Muscle layer of duodenum (tissue), 2 donors: ENCODE measurements around the gene GEMIN5.
"Not testable (repeated sequence)": the region's sequence is repeated elsewhere in the genome, so short reads cannot be mapped to it uniquely, and the experiment has no call there.

Experiments
- H3K27ac ChIP-seq: one replicate; pipeline ENCODE4 v1.7.0; 2013; ENCODE audit warnings: mild to moderate bottlenecking, low read length
- H3K27me3 ChIP-seq: one replicate; pipeline ENCODE4 v1.7.0; 2013; ENCODE audit warnings: low read depth, mild to moderate bottlenecking, control low read depth, low read length
- H3K36me3 ChIP-seq, 2 donors: one replicate each; pipeline ENCODE4 v1.7.0; 2013; ENCODE audit warnings: low read length in 2 of 2, control low read depth in 1 of 2, mild to moderate bottlenecking in 1 of 2; ENCODE audit not compliant: insufficient read depth in 2 of 2, control insufficient read depth in 1 of 2
- H3K4me1 ChIP-seq, 2 donors: one replicate each; pipeline ENCODE4 v1.7.0; 2013; ENCODE audit warnings: low read length in 2 of 2, mild to moderate bottlenecking in 2 of 2, control low read depth in 1 of 2, moderate library complexity in 1 of 2; ENCODE audit not compliant: insufficient read depth in 2 of 2, control insufficient read depth in 1 of 2
- H3K4me3 ChIP-seq, 2 donors: one replicate each; pipeline ENCODE4 v1.7.0; 2013; ENCODE audit warnings: low read length in 2 of 2, low read depth in 1 of 2, mild to moderate bottlenecking in 1 of 2
- H3K9me3 ChIP-seq, 2 donors: one replicate each; pipeline ENCODE4 v1.7.0; 2013; ENCODE audit warnings: low read length in 2 of 2, control low read depth in 1 of 2, mild to moderate bottlenecking in 1 of 2; ENCODE audit not compliant: control insufficient read depth in 1 of 2
- donor health status: healthy.

The GEMIN5 gene

GRCh38 chr5:154940772-154941620, 3.0 kb upstream of the GEMIN5 start, which contains the start of gene MRPL22:
Gene MRPL22 (plus strand): TSS chr5:154941073. CDS start chr5:154941111, 38 bp downstream.
- H3K4me3 ChIP-seq: peak within 1 kb of the TSS; percentile 81 to 99
- H3K27ac ChIP-seq: peak within 1 kb of the TSS; percentile 88
- H3K27me3 ChIP-seq: no peaks in the 10 kb centered on the region
- no peaks in the 10 kb centered on the region for H3K9me3 ChIP-seq
- peaks cover 23 to 33% of the 10 kb centered on the region in 2 donors for H3K4me1 ChIP-seq
- H3K36me3 ChIP-seq: no peaks in the 10 kb centered on the region

GRCh38 chr5:154940375-154940771, 2.4 kb upstream of the GEMIN5 start:
- Histone ChIP-seq H3K4me1 (peaks cover 20 to 31% of the 10 kb centered on the region in 2 donors), H3K27me3 (no peaks in the 10 kb centered on the region), H3K9me3 (no peaks in the 10 kb centered on the region), H3K36me3 (peaks cover 3 to 5% of the 10 kb centered on the region in 2 donors), H3K27ac (peak overlapping the region; percentile 88), H3K4me3 (peak overlapping the region; percentile 81 to 99)

GRCh38 chr5:154939387-154939786, 1.4 kb upstream of the GEMIN5 start:
- H3K27ac ChIP-seq, H3K4me3 ChIP-seq, H3K27me3 ChIP-seq, H3K9me3 ChIP-seq: not testable (repeated sequence)
- H3K36me3 ChIP-seq: peaks cover 13 to 14% of the 10 kb centered on the region in 2 donors
- peaks cover 20 to 28% of the 10 kb centered on the region in 2 donors for H3K4me1 ChIP-seq

- Histone ChIP-seq H3K4me3 (peak overlapping the region; percentile 77 to 98), H3K9me3 (no peaks in the 10 kb centered on the region), H3K4me1 (peaks cover 14 to 18% of the 10 kb centered on the region in 2 donors), H3K27me3 (no peaks in the 10 kb centered on the region), H3K27ac (peak overlapping the region; percentile 34), H3K36me3 (peaks cover 14 to 25% of the 10 kb centered on the region in 2 donors)
Measured at GRCh38 chr5:154937186-154937717, 759 bp downstream of the GEMIN5 start.

- H3K4me1 ChIP-seq: peaks cover 10 to 11% of the 10 kb centered on the region in 2 donors
- no peaks in the 10 kb centered on the region for H3K27me3 ChIP-seq
- H3K9me3 ChIP-seq: no peaks in the 10 kb centered on the region
- no peak overlapping the region for H3K4me3 ChIP-seq
- H3K27ac ChIP-seq: no peak overlapping the region
- peaks cover 26 to 41% of the 10 kb centered on the region in 2 donors for H3K36me3 ChIP-seq
Measured at GRCh38 chr5:154934881-154935280, 3.1 kb downstream of the GEMIN5 start.

- no peaks in the 10 kb centered on the region for H3K27me3 ChIP-seq
- H3K36me3 ChIP-seq: peaks cover 35 to 52% of the 10 kb centered on the region in 2 donors
Measured at GRCh38 chr5:154933537-154933936, 4.5 kb downstream of the GEMIN5 start.

GRCh38 chr5:154923441-154924430, 14.3 kb downstream of the GEMIN5 start:
- H3K4me1 ChIP-seq: no peaks in the 10 kb centered on the region
- H3K36me3 ChIP-seq: peaks cover 43 to 71% of the 10 kb centered on the region in 2 donors
- no peak overlapping the region for H3K4me3 ChIP-seq
- no peaks in the 10 kb centered on the region for H3K27me3 ChIP-seq
- no peak overlapping the region for H3K27ac ChIP-seq
- H3K9me3 ChIP-seq: no peaks in the 10 kb centered on the region

More at GRCh38 chr5:154933537-154933936, 4.5 kb downstream of the GEMIN5 start:
- no peak overlapping the region for H3K27ac ChIP-seq
- H3K9me3 ChIP-seq: no peaks in the 10 kb centered on the region
- no peak overlapping the region for H3K4me3 ChIP-seq
- peaks cover 10 to 11% of the 10 kb centered on the region in 2 donors for H3K4me1 ChIP-seq

GRCh38 chr5:154917757-154918156, 20.3 kb downstream of the GEMIN5 start:
- Histone ChIP-seq H3K36me3 (peaks cover 35 to 42% of the 10 kb centered on the region in 2 donors), H3K27ac (no peak overlapping the region), H3K9me3 (no peaks in the 10 kb centered on the region), H3K4me1 (no peaks in the 10 kb centered on the region), H3K4me3 (no peak overlapping the region), H3K27me3 (no peaks in the 10 kb centered on the region)

- H3K27me3 ChIP-seq: no peaks in the 10 kb centered on the region
- no peaks in the 10 kb centered on the region for H3K4me1 ChIP-seq
- H3K36me3 ChIP-seq: peaks cover 37 to 51% of the 10 kb centered on the region in 2 donors
- no peak overlapping the region for H3K27ac ChIP-seq
- H3K4me3 ChIP-seq: no peak overlapping the region
- H3K9me3 ChIP-seq: no peaks in the 10 kb centered on the region
Measured at GRCh38 chr5:154916874-154917273, 21.1 kb downstream of the GEMIN5 start.

GRCh38 chr5:154905601-154906000, 32.4 kb downstream of the GEMIN5 start:
- H3K36me3 ChIP-seq: peaks cover 44 to 76% of the 10 kb centered on the region in 2 donors
- not testable (repeated sequence) for H3K27ac ChIP-seq, H3K27me3 ChIP-seq, H3K4me3 ChIP-seq, H3K9me3 ChIP-seq, H3K4me1 ChIP-seq

GRCh38 chr5:154901913-154902312, 36.1 kb downstream of the GEMIN5 start:
- H3K27ac ChIP-seq: no peak overlapping the region
- H3K36me3 ChIP-seq: peaks cover 54 to 71% of the 10 kb centered on the region in 2 donors
- H3K4me3 ChIP-seq: no peak overlapping the region
- H3K27me3 ChIP-seq: no peaks in the 10 kb centered on the region
- H3K4me1 ChIP-seq: no peaks in the 10 kb centered on the region
- H3K9me3 ChIP-seq: no peaks in the 10 kb centered on the region
